Measurements from ENCODE around the gene NLGN2.

NLGN2 gene

GRCh38 chr17:7462474-7463371 is 55.1 kb downstream of the NLGN2 start:
- in situ Hi-C loops (cut with HindIII; ENCODE audit: low sequenced_read_pairs): no loop called here

DNA sequence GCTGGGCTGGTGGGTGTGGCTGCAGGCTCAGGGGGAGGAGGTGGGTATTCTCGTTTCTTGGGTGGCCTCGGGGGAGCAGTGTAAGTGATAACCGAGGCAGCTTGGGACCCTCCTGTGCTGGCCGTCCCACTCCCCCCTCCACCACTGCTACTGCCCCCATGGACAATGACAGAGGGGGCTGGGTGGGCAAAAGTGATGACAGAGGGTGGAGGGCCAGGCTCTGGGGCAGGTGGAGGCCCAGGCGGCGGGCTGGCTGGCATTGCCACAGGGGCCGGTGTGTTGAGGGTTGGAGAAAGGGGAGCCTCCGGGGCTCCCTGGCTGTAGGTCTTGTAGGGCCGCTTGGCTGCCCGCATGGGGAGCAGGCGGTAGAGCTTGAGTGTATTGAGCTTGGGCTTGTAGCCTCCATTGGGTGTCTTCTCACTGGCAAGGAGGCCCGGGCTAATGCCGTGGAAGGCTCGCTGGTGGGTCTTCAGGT is 55.8 kb downstream of the NLGN2 start:
- in situ Hi-C loops (cut with HindIII; ENCODE audit: low sequenced_read_pairs): no loop called here

DNA sequence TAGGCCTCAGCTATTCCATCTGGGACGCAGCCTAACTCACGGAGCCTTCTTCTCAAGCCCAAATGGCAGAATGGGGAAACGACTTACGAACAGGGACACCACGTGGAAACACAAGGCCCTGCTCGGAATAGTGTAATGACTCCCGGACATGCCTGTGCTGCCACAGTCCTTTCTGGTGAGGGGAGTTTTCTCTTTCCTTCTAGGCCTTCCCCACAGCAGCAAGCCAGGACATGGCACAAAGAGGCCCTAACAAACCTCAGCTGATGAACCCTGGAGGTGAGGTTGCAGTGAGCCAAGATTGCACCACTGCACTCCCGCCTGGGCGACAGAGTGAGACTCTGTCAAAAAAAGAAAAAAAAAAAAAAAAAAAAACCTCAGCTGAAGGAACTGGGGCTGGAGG is 56.4 kb downstream of the NLGN2 start:
- in situ Hi-C loops (cut with HindIII; ENCODE audit: low sequenced_read_pairs): no loop called here

DNA sequence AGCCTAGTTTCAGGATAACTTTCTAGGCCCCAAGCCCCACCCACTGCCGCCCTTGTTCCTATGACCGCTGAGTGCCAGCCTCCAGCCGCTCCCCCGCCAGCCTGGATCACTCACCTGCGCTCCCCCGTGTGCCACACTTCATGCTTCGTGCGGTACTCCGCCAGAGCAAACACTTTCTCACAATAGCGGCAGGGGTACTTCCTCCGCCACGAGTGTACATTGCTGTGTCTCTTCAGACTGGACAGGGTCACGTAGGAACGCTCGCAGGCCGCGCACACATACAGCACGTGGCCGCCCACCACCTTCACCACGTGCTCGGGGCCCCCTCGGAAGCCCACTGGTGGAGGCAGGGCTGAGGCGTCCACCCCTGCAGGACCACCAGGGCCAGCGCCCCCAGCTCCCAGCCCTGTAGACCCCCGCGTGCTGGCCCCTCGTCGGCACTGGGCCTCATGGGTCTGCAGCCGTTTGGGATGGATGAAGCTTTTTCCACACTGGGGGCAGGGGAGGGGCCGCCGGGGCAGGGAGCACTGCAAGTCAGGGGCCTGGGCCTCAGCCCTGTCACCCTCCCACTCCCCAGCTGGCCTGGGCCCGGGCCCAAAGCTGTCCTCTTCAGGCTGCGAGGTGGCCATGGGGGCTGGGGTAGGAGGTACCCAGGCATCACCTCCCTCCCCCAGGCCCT is 58.1 kb downstream of the NLGN2 start:
- in situ Hi-C loops (cut with HindIII; ENCODE audit: low sequenced_read_pairs): no loop called here

DNA sequence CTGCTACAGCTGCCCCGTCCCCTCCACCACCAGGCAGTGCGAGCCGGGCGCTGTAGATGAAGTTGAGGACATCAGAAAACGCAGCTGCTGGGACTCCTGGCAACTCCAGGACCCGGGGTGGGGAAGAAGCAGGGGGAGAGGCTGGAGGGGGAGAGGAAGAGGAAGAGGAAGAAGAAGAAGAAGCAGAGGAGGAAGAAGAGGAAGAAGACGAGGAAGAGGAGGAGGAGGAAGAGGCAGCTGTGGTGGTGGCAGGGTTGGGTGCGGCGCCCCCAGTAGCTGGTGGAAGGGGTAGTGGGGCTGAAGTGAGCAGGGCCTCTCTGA is 58.6 kb downstream of the NLGN2 start:
- in situ Hi-C loops (cut with HindIII; ENCODE audit: low sequenced_read_pairs): no loop called here

- in situ Hi-C loops (cut with HindIII; ENCODE audit: low sequenced_read_pairs): no loop called here
These were observed 59.1 kb downstream of the NLGN2 start for GRCh38 chr17:7466639-7467341.

DNA sequence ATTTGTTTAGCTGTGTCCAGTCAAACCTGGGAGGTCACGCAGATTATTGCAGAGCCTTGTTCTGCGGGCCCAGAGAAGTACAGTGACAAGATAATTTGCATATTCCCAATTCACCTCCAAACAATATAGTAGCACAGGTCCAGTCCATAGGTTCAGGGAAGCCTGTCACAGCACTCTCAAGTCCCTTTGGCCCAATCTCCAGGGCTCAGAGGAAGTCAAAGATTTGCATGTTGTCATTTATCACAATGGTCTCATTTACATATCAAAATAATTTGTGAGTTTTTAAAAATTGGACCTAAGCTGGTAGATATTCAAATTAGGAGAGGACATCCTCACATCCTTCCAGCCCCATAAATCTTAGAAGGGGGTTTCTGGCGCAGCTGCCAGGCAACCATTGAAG is 59.9 kb downstream of the NLGN2 start:
- in situ Hi-C loops (cut with HindIII; ENCODE audit: low sequenced_read_pairs): no loop called here

DNA sequence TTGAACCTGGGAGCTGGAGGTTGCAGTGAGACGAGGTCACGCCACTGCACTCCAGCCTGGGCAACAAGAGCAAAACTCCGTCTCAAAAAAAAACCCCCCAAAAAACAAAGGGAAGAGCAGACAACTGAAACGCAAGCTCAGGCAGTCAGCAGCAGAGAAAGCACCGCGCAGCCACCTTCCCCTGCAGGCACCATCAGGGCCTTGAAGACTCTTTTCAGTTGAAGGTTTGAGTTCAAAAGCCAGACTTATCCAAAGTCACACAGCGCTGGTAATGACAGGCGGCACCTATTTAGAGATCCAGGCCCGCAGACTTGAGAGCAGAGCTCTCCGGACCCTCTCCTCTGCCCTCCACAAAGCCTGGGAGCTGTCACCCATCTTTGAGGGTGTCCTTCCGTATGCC is 60.6 kb downstream of the NLGN2 start:
- in situ Hi-C loops (cut with HindIII; ENCODE audit: low sequenced_read_pairs): no loop called here

GRCh38 chr17:7468804-7469389 is 61.3 kb downstream of the NLGN2 start:
- in situ Hi-C loops (cut with HindIII; ENCODE audit: low sequenced_read_pairs): no loop called here

All from DLD1 (cell line).